Activated CD8-positive, alpha-beta T cell treated with anti-CD3 and anti-CD28 coated beads for 36 hours (primary cell): ENCODE data around the gene STK39. TPM values are rescaled to one million over a fixed set of nuclear protein-coding genes. Genes with fewer than 3 reads are reported as not detected.
A peak's percentile ranks its signal among the peaks of the same experiment; 100 is the strongest.

ENCODE experiments used
- ATAC-seq: fragments of 200-7000 bp; cut with Tn5 transposase; one replicate; pipeline ENCODE4 v1.10.0; 2021; ENCODE audit warnings: mild to moderate bottlenecking, moderate library complexity
- CTCF ChIA-PET: fragments of 350-600 bp; sonication (Branson Sonifier 250); formaldehyde crosslinking; loops from one replicate; lab custom pipeline; 2021; ENCODE audit warnings: antibody characterized with exemption; lab: Charles Lee
- POLR2A ChIA-PET: fragments of 350-600 bp; sonication (Branson Sonifier 250); formaldehyde crosslinking; loops from one replicate; lab custom pipeline; 2021; ENCODE audit warnings: antibody characterized with exemption; lab: Charles Lee
- DNase-seq: peaks from one replicate; pipeline ENCODE4 v3.0.0-alpha.2; 2020
- H3K27ac Mint-ChIP-seq: one replicate; pipeline ENCODE4 v1.8.0; 2021; ENCODE audit warnings: mild to moderate bottlenecking, mixed read lengths
- H3K27me3 Mint-ChIP-seq: one replicate; pipeline ENCODE4 v1.8.0; 2021; ENCODE audit warnings: mixed read lengths
- H3K36me3 Mint-ChIP-seq: one replicate; pipeline ENCODE4 v1.8.0; 2021; ENCODE audit warnings: low read depth, mixed read lengths
- H3K4me1 Mint-ChIP-seq: one replicate; pipeline ENCODE4 v1.8.0; 2021; ENCODE audit warnings: low read depth, mixed read lengths
- H3K4me3 Mint-ChIP-seq: one replicate; pipeline ENCODE4 v1.8.0; 2021; ENCODE audit warnings: mild to moderate bottlenecking, moderate library complexity, mixed read lengths
- H3K9me3 Mint-ChIP-seq: one replicate; pipeline ENCODE4 v1.8.0; 2021; ENCODE audit warnings: mixed read lengths
- CTCF ChIP-seq: fragments of 200-600 bp; IDR thresholded peaks from one replicate; pipeline ENCODE4 v1.8.0; 2022; ENCODE audit warnings: antibody characterized with exemption, mild to moderate bottlenecking
- intact Hi-C: fragments of 100-400 bp; cut with micrococcal nuclease; formaldehyde crosslinking; loops from one replicate; pipeline ENCODE4 v1.10.0; 2022
- total RNA-seq, 2 experiments: library from RNA; stranded (reverse); gene quantifications; one replicate each; pipeline ENCODE4 v1.2.3, GENCODE V29; 2021

The STK39 gene
- total RNA-seq, 2 experiments from 2014 or later, result 32.8 to 33.9 TPM

- no peak for DNase-seq
- peaks cover 33% of the 10 kb centered on the region for H3K4me1 Mint-ChIP-seq
- intact Hi-C loops, result no loop called here
- H3K9me3 Mint-ChIP-seq, result peaks cover 6% of the 10 kb centered on the region
- ATAC-seq, result no peak
- POLR2A ChIA-PET, result no interaction called here
- no peak overlapping the region for H3K4me3 Mint-ChIP-seq
- H3K36me3 Mint-ChIP-seq, result peaks cover 38% of the 10 kb centered on the region
- TF ChIP-seq CTCF, result no peak
- CTCF ChIA-PET, result no interaction called here
- H3K27me3 Mint-ChIP-seq, result no peaks in the 10 kb centered on the region
- peak overlapping the region; percentile 22 for H3K27ac Mint-ChIP-seq
These were observed 14.2 kb downstream of the STK39 start for GRCh38 chr2:168233166-168233565.

- ChIA-PET CTCF (interaction anchor here (1.8 kb wide), 1 partner anchor 70 kb away, joined by 4 read pairs; no protein-coding TSS in a partner anchor), POLR2A (no interaction called here)
- no peak for DNase-seq
- Mint-ChIP-seq H3K9me3 (peaks cover 6% of the 10 kb centered on the region), H3K4me3 (no peak overlapping the region), H3K27me3 (no peaks in the 10 kb centered on the region), H3K27ac (no peak overlapping the region), H3K4me1 (peaks cover 28% of the 10 kb centered on the region), H3K36me3 (peaks cover 32% of the 10 kb centered on the region)
- ATAC-seq, result no peak
- intact Hi-C loops, result no loop called here
- TF ChIP-seq CTCF, result no peak
These were observed 15.7 kb downstream of the STK39 start for GRCh38 chr2:168231609-168232241.

- no peak for ATAC-seq
- Mint-ChIP-seq H3K9me3 (peaks cover 6% of the 10 kb centered on the region), H3K27ac (no peak overlapping the region), H3K4me3 (no peak overlapping the region), H3K4me1 (peaks cover 30% of the 10 kb centered on the region), H3K36me3 (peaks cover 29% of the 10 kb centered on the region), H3K27me3 (no peaks in the 10 kb centered on the region)
- no peak for DNase-seq
- ChIA-PET CTCF (interaction anchor here (2.8 kb wide), 1 partner anchor 9 kb away, joined by 11 read pairs; no protein-coding TSS in a partner anchor), POLR2A (no interaction called here)
- intact Hi-C loops, result no loop called here
- no peak for TF ChIP-seq CTCF
These were observed 17.0 kb downstream of the STK39 start for GRCh38 chr2:168230389-168230788.

GRCh38 chr2:168224346-168224745 lies 23.0 kb downstream of the STK39 start:
- no peak for TF ChIP-seq CTCF
- intact Hi-C loops, result no loop called here
- ChIA-PET CTCF (no interaction called here), POLR2A (no interaction called here)
- Mint-ChIP-seq H3K9me3 (no peaks in the 10 kb centered on the region), H3K36me3 (peaks cover 7% of the 10 kb centered on the region), H3K27ac (no peak overlapping the region), H3K27me3 (no peaks in the 10 kb centered on the region), H3K4me1 (peaks cover 37% of the 10 kb centered on the region), H3K4me3 (no peak overlapping the region)
- DNase-seq (no peak), ATAC-seq (peak; percentile 37)

GRCh38 chr2:168222088-168222487 lies 25.3 kb downstream of the STK39 start:
- intact Hi-C loops, result no loop called here
- no peak for TF ChIP-seq CTCF
- Mint-ChIP-seq H3K36me3 (peaks cover 7% of the 10 kb centered on the region), H3K4me1 (peaks cover 40% of the 10 kb centered on the region), H3K9me3 (no peaks in the 10 kb centered on the region), H3K4me3 (no peak overlapping the region), H3K27me3 (no peaks in the 10 kb centered on the region), H3K27ac (no peak overlapping the region)
- ATAC-seq (no peak), DNase-seq (no peak)
- CTCF ChIA-PET, result interaction anchor here (1.3 to 1.6 kb wide), 2 partner anchors 10 to 61 kb away, joined by 3 to 4 read pairs; no protein-coding TSS in a partner anchor
- POLR2A ChIA-PET, result no interaction called here
